ENCODE measurements around the gene ERF.
"Not testable (repeated sequence)": the region's sequence is repeated elsewhere in the genome, so short reads cannot be mapped to it uniquely, and the experiment has no call there.

ERF gene

DNA sequence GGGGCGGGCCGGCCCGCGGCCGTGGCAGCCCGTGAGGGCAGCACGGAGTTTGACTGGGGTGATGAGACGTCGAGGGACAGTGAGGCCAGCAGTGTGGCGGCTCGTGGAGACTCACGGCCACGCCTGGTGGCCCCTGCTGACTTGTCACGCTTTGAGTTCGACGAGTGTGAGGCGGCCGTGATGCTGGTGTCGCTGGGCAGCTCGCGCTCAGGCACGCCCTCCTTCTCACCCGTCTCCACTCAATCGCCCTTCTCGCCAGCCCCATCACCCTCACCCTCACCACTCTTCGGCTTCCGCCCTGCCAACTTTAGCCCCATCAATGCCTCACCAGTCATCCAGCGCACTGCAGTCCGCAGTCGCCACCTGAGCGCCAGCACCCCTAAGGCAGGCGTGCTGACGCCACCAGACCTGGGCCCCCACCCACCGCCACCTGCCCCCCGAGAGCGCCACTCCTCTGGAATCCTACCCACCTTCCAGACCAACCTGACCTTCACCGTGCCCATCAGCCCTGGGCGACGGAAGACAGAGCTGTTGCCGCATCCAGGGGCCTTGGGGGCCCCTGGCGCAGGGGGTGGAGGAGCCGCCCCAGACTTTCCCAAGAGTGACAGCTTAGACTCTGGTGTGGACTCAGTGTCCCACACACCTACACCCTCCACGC is 18.6 kb upstream of the ERF start:
- no peak for DNase-seq

DNA sequence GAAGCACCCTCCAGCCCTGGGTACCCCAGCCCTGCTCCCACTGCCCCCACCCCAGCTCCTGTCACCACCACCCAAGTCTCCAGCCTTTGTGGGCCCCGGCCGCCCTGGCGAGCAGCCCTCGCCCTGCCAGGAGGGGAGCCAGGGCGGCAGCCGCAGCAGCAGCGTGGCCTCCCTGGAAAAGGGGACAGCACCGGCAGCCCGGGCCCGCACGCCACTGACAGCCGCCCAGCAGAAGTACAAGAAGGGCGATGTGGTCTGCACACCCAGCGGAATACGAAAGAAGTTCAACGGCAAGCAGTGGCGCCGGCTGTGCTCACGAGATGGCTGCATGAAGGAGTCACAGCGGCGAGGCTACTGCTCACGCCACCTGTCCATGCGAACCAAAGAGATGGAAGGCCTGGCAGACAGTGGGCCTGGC is 18.1 kb upstream of the ERF start:
- DNase-seq, result no peak

DNA sequence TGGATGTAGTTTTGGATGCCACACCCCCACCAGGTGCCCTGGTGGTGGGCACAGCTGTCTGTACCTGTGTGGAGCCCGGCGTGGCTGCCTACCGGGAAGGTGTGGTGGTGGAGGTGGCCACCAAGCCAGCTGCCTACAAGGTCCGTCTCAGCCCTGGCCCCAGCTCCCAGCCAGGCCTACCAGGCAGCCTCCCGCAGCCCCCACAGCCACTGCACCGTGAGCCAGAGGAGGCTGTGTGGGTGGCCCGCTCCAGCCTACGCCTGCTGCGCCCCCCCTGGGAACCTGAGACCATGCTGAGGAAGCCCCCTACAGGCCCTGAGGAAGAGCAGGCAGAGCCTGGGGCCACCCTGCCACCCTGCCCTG is 17.6 kb upstream of the ERF start:
- DNase-seq, result no peak

DNA sequence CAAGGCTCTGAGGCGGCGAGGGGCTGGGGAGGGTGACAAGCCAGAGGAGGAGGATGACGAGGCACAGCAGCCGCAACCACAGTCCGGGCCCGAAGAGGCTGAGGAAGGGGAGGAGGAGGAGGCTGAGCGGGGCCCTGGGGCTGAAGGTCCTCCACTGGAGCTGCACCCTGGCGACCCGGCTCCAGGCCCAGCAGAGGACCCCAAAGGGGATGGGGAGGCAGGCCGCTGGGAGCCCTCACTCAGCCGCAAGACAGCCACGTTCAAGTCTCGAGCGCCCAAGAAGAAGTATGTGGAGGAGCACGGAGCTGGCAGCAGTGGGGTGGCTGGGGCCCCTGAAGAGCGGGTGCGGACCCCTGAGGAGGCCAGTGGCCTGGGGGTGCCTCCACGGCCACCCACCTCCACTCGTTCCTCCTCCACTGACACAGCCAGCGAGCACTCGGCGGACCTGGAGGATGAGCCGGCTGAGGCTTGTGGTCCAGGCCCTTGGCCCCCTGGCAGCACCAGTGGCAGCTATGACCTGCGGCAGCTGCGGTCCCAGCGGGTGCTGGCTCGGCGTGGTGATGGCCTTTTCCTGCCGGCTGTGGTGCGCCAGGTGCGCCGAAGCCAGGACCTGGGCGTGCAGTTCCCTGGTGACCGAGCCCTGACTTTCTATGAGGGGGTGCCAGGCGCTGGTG is 17.1 kb upstream of the ERF start:
- DNase-seq, result no peak

DNA sequence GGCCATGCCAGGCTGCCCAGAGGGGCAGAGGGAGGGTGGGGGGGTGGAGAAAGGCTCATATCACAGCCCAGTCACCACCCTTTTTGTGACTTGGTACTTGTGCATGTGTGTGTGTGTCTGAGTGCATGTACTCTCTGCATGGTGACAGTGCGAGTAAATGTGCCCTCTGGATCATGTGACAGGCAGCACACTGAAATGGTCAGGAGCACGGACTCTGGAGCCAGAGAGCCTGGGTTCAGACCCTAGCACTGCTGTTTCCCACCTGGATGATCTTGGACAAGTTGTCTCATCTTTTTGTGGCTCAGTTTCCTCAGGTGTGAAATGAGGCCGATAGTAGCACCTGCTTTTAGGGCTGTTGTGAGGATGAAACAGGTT is 16.1 kb upstream of the ERF start:
- no peak for DNase-seq

DNA sequence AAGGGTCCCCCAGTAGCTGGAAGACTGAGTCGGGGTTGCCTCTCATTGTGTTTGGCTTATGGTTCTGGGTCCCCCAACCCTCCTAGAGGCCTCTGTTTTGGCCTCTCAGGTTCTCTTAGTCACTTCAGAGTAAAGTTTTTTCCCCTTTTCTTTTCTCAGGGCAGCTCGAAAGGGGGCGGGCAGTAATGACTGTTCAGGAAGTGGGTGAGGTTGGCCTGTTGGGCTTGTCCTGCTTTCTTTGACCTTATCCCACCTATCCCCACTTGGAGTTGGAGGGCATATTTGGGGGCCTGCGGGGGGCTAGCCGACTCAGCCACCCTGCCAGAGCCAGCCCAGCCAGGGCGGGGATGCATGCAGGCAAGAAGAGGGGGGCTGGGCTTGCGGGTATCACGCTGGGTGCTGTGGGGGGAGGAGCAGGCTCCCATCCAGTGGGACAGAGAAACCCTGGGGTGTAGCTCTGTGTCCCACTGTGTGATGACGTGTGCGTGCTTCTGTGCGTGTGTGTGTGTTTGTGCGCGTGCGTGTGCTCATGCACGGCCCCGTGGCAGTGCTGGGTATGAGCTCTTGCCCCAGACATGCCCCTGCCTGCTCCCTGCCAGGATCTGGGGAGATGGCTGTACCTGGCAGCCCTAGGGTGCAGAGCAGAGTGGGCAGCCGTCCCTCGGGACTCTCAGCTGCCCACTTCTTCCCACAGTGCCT is 15.6 kb upstream of the ERF start:
- DNase-seq, result peak; percentile 82

DNA sequence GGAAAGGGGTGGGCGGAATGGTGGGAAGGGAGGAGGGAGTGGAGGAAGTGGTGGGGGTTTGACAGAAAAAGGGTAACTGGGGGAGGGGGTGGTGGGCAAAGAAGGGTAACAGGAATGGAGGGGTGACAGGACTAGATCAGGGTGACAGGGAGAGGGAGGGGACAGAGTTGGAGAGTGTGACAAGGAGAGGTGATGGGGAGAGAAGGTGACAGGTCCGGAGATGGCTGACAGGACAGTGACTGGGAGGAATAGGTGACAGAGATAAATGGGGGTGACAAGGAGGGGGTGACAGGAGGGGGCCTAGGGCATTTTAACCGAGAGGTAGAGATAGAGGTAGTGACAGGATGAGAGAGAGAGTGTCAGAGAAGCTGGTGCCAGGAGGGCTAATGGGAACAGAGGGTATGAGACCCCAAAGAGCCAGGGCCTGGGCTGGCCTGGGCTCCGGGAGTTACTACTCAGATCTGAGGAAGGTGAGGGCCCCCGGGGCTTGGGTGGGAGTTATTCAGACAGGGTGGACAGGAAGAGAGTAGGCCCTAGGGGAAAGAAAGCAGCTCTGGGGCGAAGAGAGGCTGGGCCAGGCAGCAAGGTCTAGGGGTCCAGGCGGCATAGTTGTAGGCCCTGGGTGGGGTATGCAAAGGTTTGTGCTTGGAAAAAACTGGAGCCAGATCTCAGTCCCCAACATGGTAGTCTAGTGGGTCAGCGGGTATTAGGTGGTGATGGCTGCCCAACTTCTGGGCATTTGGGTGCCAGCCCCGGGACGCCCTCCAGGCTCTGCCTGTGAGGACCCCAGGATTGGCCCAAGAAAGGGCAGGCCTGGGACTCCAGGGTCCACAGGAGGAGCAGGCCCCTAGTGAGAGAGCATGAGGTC is 14.8 kb upstream of the ERF start:
- DNase-seq, result no peak

DNA sequence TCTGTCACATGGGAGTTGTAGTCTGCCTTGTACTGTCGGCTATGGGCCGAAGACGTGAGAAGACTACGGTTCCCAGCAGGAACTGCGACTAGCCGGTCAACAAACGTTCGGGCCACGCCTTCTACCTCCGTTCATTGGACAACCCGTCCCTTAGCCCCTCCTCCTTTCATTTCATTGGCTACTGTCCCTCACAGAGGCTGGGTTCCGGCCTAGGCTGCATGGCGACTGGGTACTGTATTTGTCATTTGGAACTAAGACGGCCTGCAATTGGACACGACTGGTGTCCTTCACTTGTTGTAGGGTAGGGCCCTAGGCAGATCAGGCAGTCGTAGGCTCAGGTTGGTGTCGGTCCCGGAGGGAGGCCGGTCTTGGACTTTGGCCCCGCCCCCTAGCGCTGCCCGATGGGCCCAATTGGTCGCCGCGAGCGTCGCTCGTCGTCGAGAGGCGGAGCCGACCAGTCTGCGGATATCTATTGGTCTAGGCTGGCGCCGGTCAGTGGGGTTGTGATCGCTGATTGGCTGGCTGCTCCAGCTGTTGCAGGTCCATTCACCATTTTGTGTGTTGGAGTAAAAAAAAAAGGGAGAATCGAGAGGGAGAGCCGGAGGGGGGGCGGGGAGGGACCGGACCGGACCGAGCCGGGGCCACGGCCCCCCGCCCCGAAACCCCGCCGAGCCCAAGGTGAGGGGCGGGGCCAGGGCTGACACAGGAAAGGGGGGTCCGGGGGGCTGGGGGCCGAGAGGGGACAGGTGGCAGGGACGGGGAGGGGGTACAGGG is 14.0 kb upstream of the ERF start, which contains the start of gene CIC:
TSS of gene CIC (plus strand) at position 549 of the 774 bp plus-strand sequence. CDS start 2,532 bp downstream, outside the sequence.
- DNase-seq, result peak; percentile 99

DNA sequence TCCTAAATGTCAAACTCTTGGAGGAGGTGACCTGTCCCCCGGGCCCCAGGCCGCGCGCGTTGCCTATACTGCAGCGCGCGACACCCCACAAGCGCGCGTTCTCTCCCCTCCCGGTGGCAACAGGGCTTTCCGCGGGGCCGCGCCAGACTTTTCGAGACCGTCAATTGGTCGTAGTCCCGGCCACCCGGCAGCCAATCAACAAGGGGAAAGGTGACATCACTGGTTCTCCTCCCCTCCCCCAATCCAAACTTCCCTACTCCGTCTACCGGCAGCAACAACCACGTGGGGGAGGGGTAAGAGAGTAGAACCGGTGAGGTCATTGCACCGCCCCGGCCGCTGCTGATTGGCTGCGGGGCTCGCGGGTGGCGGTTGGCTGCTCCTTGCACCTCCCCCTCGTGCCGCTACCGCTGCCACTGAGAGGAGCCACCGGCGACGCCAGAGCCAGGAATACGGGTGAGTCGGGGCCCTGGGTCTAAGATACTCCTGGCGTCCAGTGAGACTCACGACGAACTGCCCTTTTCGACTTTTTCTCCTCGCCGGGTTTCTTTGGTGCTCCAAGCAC is 13.3 kb upstream of the ERF start:
- peak; percentile 96 for DNase-seq

DNA sequence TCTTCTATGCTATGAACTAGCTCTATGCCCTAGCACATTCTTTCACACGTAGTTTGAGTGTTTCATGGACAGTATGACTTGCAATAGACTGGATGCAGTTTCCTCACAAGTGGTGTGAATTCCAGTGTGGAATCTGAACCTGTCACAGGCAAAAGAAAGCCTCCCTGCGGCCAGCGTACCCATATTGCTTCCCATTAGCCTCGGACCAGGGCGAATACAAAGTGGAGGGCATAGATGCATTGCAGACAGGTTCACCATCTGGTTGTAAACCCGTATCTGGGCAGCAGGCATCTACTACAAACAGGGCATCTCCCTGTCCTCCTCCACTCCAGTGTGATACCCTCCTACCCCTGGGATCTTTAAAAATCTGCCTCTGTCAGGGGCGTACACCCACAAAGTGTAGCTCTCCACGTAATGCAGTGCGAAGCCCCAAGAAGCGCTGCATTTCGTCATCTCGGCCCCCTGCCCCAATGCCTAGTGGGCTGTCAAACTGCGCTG is 12.8 kb upstream of the ERF start:
- DNase-seq, result no peak

DNA sequence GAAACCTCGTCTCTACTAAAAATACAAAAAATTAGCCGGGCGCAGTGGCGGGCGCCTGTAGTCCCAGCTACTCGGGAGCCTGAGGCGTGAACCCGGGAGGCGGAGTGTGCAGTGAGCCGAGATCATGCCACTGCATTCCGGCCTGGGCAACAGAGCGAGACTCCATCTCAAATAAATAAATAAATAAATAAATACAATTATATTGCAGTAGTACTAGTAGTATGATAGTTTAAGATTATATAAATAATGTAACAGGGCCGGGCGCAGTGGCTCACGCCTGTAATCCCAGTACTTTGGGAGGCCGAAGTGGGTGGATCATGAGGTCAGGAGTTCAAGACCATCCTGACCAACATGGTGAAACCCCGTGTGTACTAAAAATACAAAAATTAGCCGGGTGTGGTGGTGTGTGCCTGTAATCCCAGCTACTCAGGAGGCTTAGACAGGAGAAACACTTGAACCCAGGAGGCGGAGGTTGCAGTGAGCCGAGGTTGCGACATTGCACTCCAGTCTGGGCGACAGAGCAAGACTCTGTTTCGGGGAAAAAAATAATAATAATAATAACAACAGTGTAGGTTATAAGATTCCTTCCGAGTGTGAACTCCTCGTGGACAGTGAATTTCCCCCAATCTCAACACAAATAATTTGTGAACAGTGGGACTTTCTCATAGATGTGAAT is 12.1 kb upstream of the ERF start:
- DNase-seq, result not testable (repeated sequence)

DNA sequence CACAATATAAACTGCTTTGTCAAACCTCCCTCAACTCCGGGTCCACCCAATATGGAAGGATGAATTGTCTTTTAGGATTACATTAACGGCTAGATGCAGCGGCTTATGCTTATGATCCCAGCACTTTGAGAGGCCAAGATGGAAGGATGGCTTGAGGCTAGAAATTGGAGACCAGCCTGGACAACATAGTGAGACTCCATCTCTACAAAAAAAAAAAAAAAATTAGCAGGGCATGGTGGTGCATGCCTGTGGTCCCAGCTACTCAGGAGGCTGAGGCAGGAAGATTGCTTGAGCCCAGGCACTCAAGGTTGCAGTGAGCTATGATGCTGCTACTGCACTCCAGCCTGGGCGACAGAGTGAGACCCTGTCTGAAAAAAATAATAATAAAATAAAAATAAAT is 11.2 kb upstream of the ERF start:
- not testable (repeated sequence) for DNase-seq

DNA sequence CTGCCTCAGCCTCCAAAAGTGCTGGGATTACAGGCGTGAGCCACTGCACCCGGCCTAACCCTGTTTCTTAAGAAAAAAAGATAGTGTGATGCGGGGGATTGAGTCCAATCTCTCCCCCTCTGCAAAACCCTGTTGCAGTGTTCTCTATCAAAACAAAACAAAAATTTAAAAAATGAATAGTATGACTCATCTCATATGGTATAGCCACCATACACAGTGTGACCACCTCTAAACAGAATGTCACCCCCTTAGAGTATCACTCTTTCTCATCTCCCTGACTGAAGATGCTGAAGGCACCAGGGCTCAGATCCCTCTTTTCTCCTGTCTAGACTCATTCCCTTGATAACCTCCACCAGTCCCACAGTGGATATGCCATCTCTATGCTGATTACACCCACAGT is 6.8 kb upstream of the ERF start:
- no peak for DNase-seq

DNA sequence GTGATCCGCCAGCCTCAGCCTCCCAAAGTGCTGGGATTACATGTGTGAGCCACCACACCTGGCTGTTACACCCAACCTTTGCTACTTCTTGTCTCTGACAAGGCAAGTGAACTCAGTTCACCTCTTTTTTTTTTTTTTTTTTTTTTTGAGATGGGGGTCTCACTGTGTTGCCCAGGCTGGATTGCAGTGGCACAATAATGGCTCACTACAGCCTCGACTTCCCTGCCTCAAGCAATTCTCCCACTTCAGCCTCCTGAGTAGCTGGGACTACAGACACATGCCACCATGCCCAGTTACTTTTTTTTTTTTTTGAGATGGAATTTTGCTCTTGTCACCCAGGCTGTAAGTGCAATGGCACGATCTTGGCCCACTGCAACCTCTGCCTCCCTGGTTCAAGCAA is 2.9 kb upstream of the ERF start:
- not testable (repeated sequence) for DNase-seq

DNA sequence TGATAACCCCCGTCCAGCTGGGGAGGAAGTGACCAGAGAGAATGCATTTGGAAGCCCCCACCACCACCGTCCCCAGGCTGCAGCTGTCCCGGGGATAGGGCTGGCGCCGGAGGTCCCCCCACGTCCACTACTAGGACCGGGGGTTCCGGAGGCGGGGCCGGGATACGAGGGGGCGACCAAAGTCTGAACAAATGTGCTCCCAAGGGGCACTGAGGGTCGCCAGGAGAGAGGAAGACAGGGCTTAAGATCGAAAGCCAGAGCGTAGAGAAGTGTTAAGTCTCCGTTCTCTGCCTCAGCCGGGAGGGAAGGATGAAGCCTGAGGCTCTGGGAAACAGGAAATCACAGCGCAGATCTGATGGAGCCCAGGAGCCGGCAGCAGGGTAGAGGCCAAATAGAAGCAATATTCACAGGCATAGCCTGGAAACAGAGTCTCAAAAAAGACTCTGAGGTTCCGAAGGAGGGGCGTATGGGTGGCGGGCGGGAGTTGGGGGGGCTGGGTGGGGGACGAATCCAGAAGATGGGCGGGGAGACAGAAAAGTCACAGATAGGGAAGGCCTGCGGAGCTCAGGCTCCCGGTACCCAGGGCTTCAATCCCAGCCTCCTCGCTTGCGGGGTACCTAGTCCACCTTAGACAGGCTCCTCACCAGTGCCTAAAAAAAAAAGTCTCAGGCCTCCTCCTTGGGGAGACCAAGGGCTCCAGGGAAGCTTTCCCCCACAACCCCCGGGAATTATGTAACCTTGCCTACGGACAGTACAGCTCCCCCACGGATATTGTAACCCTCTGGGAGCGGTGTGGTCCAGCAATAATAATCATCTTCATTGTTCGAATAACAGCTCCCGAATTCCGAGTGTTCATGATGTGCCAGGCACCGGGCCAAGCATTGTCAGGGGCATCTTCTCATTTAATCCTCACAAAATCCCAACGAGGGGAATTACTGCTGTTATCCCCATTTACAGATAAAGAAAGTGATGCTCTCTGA is 1.1 kb upstream of the ERF start:
- no peak for DNase-seq

DNA sequence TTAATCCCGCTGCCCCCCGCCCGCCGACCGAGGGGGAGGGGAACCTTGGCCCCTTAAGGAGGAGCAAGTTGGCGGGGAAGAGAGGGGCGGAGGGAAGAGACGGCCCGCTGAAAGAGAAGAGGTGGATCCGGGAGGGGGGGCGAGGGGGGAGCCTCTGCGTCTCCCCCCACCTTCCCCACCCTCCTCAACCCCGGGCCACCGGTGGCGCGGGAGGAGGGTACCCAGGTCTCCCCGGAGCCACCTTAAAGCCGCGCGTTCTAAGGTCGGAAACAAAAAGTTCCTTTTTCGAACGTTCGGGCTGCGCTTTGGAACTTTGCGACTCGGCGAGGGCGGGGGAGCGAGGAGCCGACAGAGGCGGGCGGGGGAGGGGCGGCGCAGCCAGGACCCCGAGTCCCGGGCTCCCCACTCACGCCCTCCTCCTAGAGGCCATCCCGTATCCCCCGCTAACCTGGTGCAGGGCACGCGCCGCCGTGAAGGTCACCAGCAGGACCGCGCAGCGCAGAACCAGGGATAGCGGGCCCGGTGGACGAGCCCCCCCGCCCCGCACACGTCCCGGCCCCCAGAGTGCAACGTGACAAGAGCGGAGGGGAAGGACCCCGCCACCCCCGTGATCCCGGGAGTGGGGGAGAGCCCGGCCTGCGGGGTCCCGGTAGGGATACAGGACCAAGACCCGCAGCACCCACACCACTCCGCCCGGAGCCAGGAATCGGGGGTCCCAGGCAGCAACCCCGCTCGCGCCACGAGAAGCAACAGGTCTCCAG is 659 bp downstream of the ERF start:
- peak; percentile 84 for DNase-seq

DNA sequence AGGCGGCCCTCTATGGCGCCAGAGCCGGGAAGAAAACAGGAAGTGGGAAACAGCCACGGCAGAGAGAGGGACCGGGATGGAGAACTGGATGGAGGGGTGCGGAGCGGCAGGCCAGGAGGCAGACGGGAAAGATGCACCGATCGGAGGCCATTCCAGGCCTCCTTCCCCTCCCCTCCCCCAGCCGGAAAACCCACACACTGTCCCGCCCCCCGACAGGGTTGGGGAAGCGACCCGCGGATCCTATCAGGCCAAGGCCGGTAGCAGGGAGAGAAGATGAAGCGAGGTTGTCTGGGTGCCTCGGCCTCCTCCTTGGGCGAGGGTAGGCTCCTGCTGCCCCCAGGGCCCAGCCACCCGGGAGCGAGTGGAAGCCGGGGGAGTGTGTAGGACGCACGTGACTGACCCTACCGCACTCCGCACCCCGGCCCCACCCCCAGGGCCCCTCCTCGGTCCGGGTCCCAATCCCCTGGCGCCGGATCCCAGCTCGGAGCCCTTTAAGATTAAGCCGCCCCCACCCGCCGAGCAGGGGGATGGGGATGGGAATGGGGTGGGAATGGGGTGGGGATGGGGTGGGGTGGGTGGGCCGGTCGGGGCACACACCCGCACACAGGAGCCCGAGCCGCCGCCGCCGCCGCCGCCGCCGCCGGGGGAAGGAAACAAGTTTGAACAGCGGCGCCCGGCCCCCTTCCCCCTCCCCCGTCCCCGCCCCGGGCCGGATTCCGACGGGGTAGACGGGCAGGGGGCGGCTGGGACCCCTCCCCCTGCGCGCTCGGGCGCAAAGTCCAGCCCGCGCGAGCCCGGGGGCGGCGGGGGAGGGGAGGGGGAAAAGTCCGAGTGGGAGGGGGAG is 1.5 kb downstream of the ERF start:
- peak; percentile 80 for DNase-seq

All from activated CD8-positive, alpha-beta memory T cell treated with anti-CD3 and anti-CD28 coated beads, Interleukin-2, amount 50 U/mL, for 48 hours (primary cell).